ENCODE results near the gene TMEM164. TPM values are rescaled to one million over a fixed set of nuclear protein-coding genes. Genes with fewer than 3 reads are reported as not detected.

TMEM164 gene
- total RNA-seq, 2 donors from 2014 or later: 12.5 to 14.2 TPM

GRCh38 chrX:110114260-110114776 lies 111.4 kb downstream of the TMEM164 start:
- intact Hi-C loops (cut with DNase I): no loop called here
- DNase-seq (ENCODE audit: low spot score): no peak

- intact Hi-C loops (cut with DNase I): no loop called here
- no peak for DNase-seq (ENCODE audit: low spot score)
Observed at GRCh38 chrX:110116066-110116980, 113.4 kb downstream of the TMEM164 start.

GRCh38 chrX:110118530-110118929 lies 115.6 kb downstream of the TMEM164 start:
- intact Hi-C loops (cut with DNase I): no loop called here
- DNase-seq (ENCODE audit: low spot score): no peak

- intact Hi-C loops (cut with DNase I): no loop called here
- DNase-seq (ENCODE audit: low spot score): no peak
Observed at GRCh38 chrX:110119480-110119879, 116.6 kb downstream of the TMEM164 start.

- no peak for DNase-seq (ENCODE audit: low spot score)
- intact Hi-C loops (cut with DNase I): no loop called here
Observed at GRCh38 chrX:110120025-110120424, 117.1 kb downstream of the TMEM164 start.

- no peak for DNase-seq (ENCODE audit: low spot score)
- intact Hi-C loops (cut with DNase I): no loop called here
Observed at GRCh38 chrX:110123331-110123782, 120.4 kb downstream of the TMEM164 start.

- intact Hi-C loops (cut with DNase I): no loop called here
- DNase-seq (ENCODE audit: low spot score): no peak
Observed at GRCh38 chrX:110125446-110126162, 122.7 kb downstream of the TMEM164 start.

- intact Hi-C loops (cut with DNase I): no loop called here
- no peak for DNase-seq (ENCODE audit: low spot score)
Observed at GRCh38 chrX:110131031-110131430, 128.1 kb downstream of the TMEM164 start.

- intact Hi-C loops (cut with DNase I): no loop called here
- no peak for DNase-seq (ENCODE audit: low spot score)
Observed at GRCh38 chrX:110132450-110133114, 129.7 kb downstream of the TMEM164 start.

GRCh38 chrX:110133735-110134370 lies 130.9 kb downstream of the TMEM164 start:
- intact Hi-C loops (cut with DNase I): no loop called here
- no peak for DNase-seq (ENCODE audit: low spot score)

GRCh38 chrX:110135618-110136017 lies 132.7 kb downstream of the TMEM164 start:
- no peak for DNase-seq (ENCODE audit: low spot score)
- intact Hi-C loops (cut with DNase I): no loop called here

- intact Hi-C loops (cut with DNase I): no loop called here
- DNase-seq (ENCODE audit: low spot score): no peak
Observed at GRCh38 chrX:110136136-110136535, 133.2 kb downstream of the TMEM164 start.

GRCh38 chrX:110138557-110138956 lies 135.6 kb downstream of the TMEM164 start:
- intact Hi-C loops (cut with DNase I): no loop called here

GRCh38 chrX:110139172-110139571 lies 136.3 kb downstream of the TMEM164 start:
- intact Hi-C loops (cut with DNase I): no loop called here
- no peak for DNase-seq (ENCODE audit: low spot score)

More at GRCh38 chrX:110138557-110138956, 135.6 kb downstream of the TMEM164 start:
- no peak for DNase-seq (ENCODE audit: low spot score)

- DNase-seq (ENCODE audit: low spot score): no peak
Observed at GRCh38 chrX:110142096-110142495, 139.2 kb downstream of the TMEM164 start.

GRCh38 chrX:110143454-110144210 lies 140.7 kb downstream of the TMEM164 start:
- intact Hi-C loops (cut with DNase I): loop anchor here in 1 of 2 donors (10.0 kb wide), 1 partner anchor 229 kb away; no protein-coding TSS in a partner anchor
- DNase-seq (ENCODE audit: low spot score): no peak

More at GRCh38 chrX:110142096-110142495, 139.2 kb downstream of the TMEM164 start:
- intact Hi-C loops (cut with DNase I): loop anchor here in 1 of 2 donors (10.0 kb wide), 1 partner anchor 227 kb away; no protein-coding TSS in a partner anchor

- intact Hi-C loops (cut with DNase I): loop anchor here in 1 of 2 donors (10.0 kb wide), 1 partner anchor 231 kb away; no protein-coding TSS in a partner anchor
- no peak for DNase-seq (ENCODE audit: low spot score)
Observed at GRCh38 chrX:110145311-110145710, 142.4 kb downstream of the TMEM164 start.

- DNase-seq (ENCODE audit: low spot score): no peak
- intact Hi-C loops (cut with DNase I): loop anchor here in 1 of 2 donors (10.0 kb wide), 1 partner anchor 231 kb away; no protein-coding TSS in a partner anchor
Observed at GRCh38 chrX:110145854-110146253, 142.9 kb downstream of the TMEM164 start.
